Left lung (tissue), 10 donors: ENCODE data around the gene FAM3C. TPM values are rescaled to one million over a fixed set of nuclear protein-coding genes. Genes with fewer than 3 reads are reported as not detected.

Experiments
- ATAC-seq: fragments of 200-7000 bp; cut with Tn5 transposase; one replicate; pipeline ENCODE4 v1.9.1; 2020; ENCODE audit warnings: moderate library complexity
- DNase-seq, 4 donors: peaks; one replicate each; pipeline ENCODE4 v3.0.0-alpha.2; 2013 to 2020
- H3K27ac ChIP-seq, 2 donors: fragments of 200-600 bp; sonication (generic) in 1 of 2; one replicate each; pipeline versions ENCODE4 v1.5.0 to v1.8.0; 2020 to 2021
- H3K27me3 ChIP-seq, 2 donors: fragments of 200-600 bp; sonication (generic) in 1 of 2; one replicate each; pipeline versions ENCODE4 v1.5.0 to v1.8.0; 2020 to 2021
- H3K36me3 ChIP-seq, 2 donors: fragments of 200-600 bp; sonication (generic) in 1 of 2; one replicate each; pipeline versions ENCODE4 v1.5.0 to v1.8.0; 2020 to 2021
- H3K4me1 ChIP-seq, 2 donors: fragments of 200-600 bp; one replicate each; pipeline ENCODE4 v1.8.0; 2021
- H3K4me3 ChIP-seq, 2 donors: fragments of 200-600 bp; sonication (generic) in 1 of 2; one replicate each; pipeline versions ENCODE4 v1.5.0 to v1.8.0; 2020 to 2021; ENCODE audit warnings: mild to moderate bottlenecking in 1 of 2
- H3K9me3 ChIP-seq, 2 donors: fragments of 200-600 bp; sonication (generic) in 1 of 2; one replicate each; pipeline versions ENCODE4 v1.5.0 to v1.8.0; 2020 to 2021
- CTCF ChIP-seq, 2 donors: fragments of 200-600 bp; sonication (generic) in 1 of 2; IDR thresholded peaks; one replicate each; pipeline versions ENCODE4 v1.5.0 to v1.8.0; 2021; ENCODE audit warnings: antibody characterized with exemption in 2 of 2
- intact Hi-C, 2 donors: fragments of 100-400 bp; cut with DNase I; formaldehyde crosslinking; loops; one replicate each; pipeline versions ENCODE4 v1.11.2 to v1.14.2; 2022
- polyA plus RNA-seq, 6 donors: library from polyadenylated mRNA; unstranded; fragments of 120-200 nt; gene quantifications; one replicate each; pipeline ENCODE4 v1.2.1, GENCODE V29; 2013; ENCODE audit not compliant: insufficient read length in 6 of 6
- total RNA-seq, 2 donors: library from RNA; stranded (reverse); fragmentation: NEBNext Ultra II Directional; extraction: Animal tissue kit (Norgen Biotek cat#: 25700); gene quantifications; one replicate each; pipeline ENCODE4 v1.2.1, GENCODE V29; 2021
- donor health status: DM: no; HTN: yes; CAD: no.
- donor health status: DM: no; HTN: no; CAD: no.

FAM3C gene
- total and polyA plus RNA-seq, 8 donors, result 44.1 to 78.4 (median 70.1) TPM

- ATAC-seq (no peak), DNase-seq (no peak)
- no peaks in the 10 kb centered on the region for H3K9me3 ChIP-seq
- no peak for TF ChIP-seq CTCF (IDR thresholded peaks at IDR 0.05)
- no peak overlapping the region for H3K27ac ChIP-seq
- peaks cover 4 to 26% of the 10 kb centered on the region in 2 donors for H3K4me1 ChIP-seq
- intact Hi-C loops, result no loop called here
- no peaks in the 10 kb centered on the region for H3K36me3 ChIP-seq
- no peak overlapping the region for H3K4me3 ChIP-seq
- H3K27me3 ChIP-seq, result no peaks in the 10 kb centered on the region
These were observed 12.7 kb downstream of the FAM3C start for GRCh38 chr7:121383235-121383910.

GRCh38 chr7:121382473-121382872 is 13.6 kb downstream of the FAM3C start:
- Histone ChIP-seq H3K36me3 (peaks cover 0 to 4% of the 10 kb centered on the region in 2 donors), H3K9me3 (no peaks in the 10 kb centered on the region), H3K4me1 (peaks cover 4 to 26% of the 10 kb centered on the region in 2 donors), H3K27me3 (no peaks in the 10 kb centered on the region), H3K4me3 (no peak overlapping the region), H3K27ac (no peak overlapping the region)
- no peak for TF ChIP-seq CTCF (IDR thresholded peaks at IDR 0.05)
- intact Hi-C loops, result no loop called here
- no peak for DNase-seq
- no peak for ATAC-seq

GRCh38 chr7:121379930-121380329 is 16.2 kb downstream of the FAM3C start:
- no peak overlapping the region for H3K27ac ChIP-seq
- no peak for ATAC-seq
- no peak overlapping the region for H3K4me3 ChIP-seq
- no peaks in the 10 kb centered on the region for H3K9me3 ChIP-seq
- intact Hi-C loops, result no loop called here
- no peak for TF ChIP-seq CTCF (IDR thresholded peaks at IDR 0.05)
- peaks cover 0 to 22% of the 10 kb centered on the region in 2 donors for H3K36me3 ChIP-seq
- peaks cover 4 to 13% of the 10 kb centered on the region in 2 donors for H3K4me1 ChIP-seq
- no peak for DNase-seq
- H3K27me3 ChIP-seq, result no peaks in the 10 kb centered on the region

- TF ChIP-seq CTCF (IDR thresholded peaks at IDR 0.05), result no peak
- Histone ChIP-seq H3K4me1 (peaks cover 0 to 9% of the 10 kb centered on the region in 2 donors), H3K27ac (no peak overlapping the region), H3K36me3 (peaks cover 0 to 22% of the 10 kb centered on the region in 2 donors), H3K9me3 (no peaks in the 10 kb centered on the region), H3K27me3 (no peaks in the 10 kb centered on the region), H3K4me3 (no peak overlapping the region)
- ATAC-seq (no peak), DNase-seq (no peak)
- intact Hi-C loops, result no loop called here
These were observed 19.1 kb downstream of the FAM3C start for GRCh38 chr7:121376979-121377378.

- intact Hi-C loops, result no loop called here
- Histone ChIP-seq H3K4me3 (no peak overlapping the region), H3K27ac (peak overlapping the region in 1 of 2 donors; percentile 21), H3K9me3 (no peaks in the 10 kb centered on the region), H3K27me3 (no peaks in the 10 kb centered on the region), H3K36me3 (peaks cover 0 to 22% of the 10 kb centered on the region in 2 donors), H3K4me1 (peaks cover 0 to 17% of the 10 kb centered on the region in 2 donors)
- no peak for TF ChIP-seq CTCF (IDR thresholded peaks at IDR 0.05)
- DNase-seq (no peak), ATAC-seq (no peak)
These were observed 22.9 kb downstream of the FAM3C start for GRCh38 chr7:121373177-121373576.
